ENCODE data around the gene KCNN3. TPM values are rescaled to one million over a fixed set of nuclear protein-coding genes. Genes with fewer than 3 reads are reported as not detected.
"Not testable (repeated sequence)": the region's sequence is repeated elsewhere in the genome, so short reads cannot be mapped to it uniquely, and the experiment has no call there.

The KCNN3 gene
- total RNA-seq, 1 donor from 2014 or later: 0.92 TPM

DNA sequence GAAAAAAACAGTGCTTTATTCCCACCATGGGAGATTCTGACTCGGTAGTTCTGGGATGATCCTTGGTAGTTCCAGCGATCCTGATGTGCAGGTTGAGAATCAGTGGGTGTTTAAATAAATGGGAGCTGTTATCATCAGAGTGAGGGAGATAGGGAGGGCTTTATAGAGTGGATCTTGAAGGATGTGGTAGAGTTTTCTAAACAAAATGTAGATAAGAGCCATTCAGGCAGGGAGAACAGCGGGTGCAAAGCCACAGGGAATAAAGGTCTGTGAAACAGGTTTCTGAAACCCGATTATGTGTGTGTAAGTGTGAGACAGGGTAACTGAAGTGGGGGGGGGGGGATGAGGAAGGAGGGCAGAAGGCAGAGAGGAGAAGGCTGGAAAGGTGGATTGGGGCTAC, 186.3 kb downstream of the KCNN3 start:
- no peaks in the 10 kb centered on the region for H3K4me1 Mint-ChIP-seq (ENCODE audit: low read depth)
- no peak overlapping the region for H3K27ac Mint-ChIP-seq (ENCODE audit: unreplicated experiment)
- no peak for DNase-seq (ENCODE audit: low spot score)
- H3K4me3 Mint-ChIP-seq (ENCODE audit: unreplicated experiment): no peak overlapping the region
- peaks cover 5% of the 10 kb centered on the region for H3K9me3 Mint-ChIP-seq (ENCODE audit: low read depth)
- peaks cover 2% of the 10 kb centered on the region for H3K36me3 Mint-ChIP-seq (ENCODE audit: low read depth)
- TF ChIP-seq, protein P1, sequence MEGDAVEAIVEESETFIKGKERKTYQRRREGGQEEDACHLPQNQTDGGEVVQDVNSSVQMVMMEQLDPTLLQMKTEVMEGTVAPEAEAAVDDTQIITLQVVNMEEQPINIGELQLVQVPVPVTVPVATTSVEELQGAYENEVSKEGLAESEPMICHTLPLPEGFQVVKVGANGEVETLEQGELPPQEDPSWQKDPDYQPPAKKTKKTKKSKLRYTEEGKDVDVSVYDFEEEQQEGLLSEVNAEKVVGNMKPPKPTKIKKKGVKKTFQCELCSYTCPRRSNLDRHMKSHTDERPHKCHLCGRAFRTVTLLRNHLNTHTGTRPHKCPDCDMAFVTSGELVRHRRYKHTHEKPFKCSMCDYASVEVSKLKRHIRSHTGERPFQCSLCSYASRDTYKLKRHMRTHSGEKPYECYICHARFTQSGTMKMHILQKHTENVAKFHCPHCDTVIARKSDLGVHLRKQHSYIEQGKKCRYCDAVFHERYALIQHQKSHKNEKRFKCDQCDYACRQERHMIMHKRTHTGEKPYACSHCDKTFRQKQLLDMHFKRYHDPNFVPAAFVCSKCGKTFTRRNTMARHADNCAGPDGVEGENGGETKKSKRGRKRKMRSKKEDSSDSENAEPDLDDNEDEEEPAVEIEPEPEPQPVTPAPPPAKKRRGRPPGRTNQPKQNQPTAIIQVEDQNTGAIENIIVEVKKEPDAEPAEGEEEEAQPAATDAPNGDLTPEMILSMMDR (IDR thresholded peaks at IDR 0.05): no peak
- H3K27me3 Mint-ChIP-seq (ENCODE audit: low read depth): peaks cover 37% of the 10 kb centered on the region

DNA sequence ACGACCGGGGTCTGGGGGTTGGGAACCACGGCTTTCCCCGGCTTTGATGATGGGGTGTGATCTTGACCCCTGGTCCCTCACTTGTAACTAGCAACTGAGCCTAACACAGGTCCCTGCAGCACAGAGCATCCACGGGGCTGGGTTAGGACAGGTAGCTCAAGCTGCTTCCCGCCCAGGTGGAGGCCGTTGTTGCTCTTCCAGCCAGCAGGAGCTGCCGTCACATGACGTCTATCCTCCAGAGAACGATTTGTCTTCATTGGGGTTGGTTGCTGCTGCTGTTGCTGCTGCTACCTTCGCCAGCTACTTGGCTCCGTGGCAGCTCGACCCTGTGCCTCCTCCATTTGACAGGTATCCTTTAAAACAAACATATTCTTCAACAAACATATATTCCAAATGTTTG, 187.8 kb downstream of the KCNN3 start:
- TF ChIP-seq, protein P1 (IDR thresholded peaks at IDR 0.05): no peak

DNA sequence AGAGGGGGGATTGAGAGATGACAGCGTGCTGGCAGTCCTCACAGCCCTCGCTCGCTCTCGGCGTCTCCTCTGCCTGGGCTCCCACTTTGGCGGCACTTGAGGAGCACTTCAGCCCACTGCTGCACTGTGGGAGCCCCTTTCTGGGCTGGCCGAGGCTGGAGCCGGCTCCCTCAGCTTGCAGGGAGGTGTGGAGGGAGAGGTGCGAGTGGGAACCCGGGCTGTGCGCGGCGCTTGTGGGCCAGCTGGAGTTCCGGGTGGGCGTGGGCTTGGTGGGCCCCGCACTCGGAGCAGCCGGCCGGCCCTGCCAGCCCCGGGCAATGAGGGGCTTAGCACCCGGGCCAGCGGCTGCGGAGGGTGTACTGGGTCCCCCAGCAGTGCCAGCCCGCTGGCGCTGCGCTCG, 192.2 kb downstream of the KCNN3 start:
- H3K9me3 Mint-ChIP-seq (ENCODE audit: low read depth); H3K4me3 Mint-ChIP-seq (ENCODE audit: unreplicated experiment); H3K27me3 Mint-ChIP-seq (ENCODE audit: low read depth); H3K4me1 Mint-ChIP-seq (ENCODE audit: low read depth); DNase-seq (ENCODE audit: low spot score); H3K27ac Mint-ChIP-seq (ENCODE audit: unreplicated experiment); H3K36me3 Mint-ChIP-seq (ENCODE audit: low read depth): not testable (repeated sequence)

More for the DNA sequence above, 187.8 kb downstream of the KCNN3 start:
- peaks cover 2% of the 10 kb centered on the region for H3K36me3 Mint-ChIP-seq (ENCODE audit: low read depth)
- peaks cover 28% of the 10 kb centered on the region for H3K27me3 Mint-ChIP-seq (ENCODE audit: low read depth)
- no peak for DNase-seq (ENCODE audit: low spot score)
- H3K4me3 Mint-ChIP-seq (ENCODE audit: unreplicated experiment): no peak overlapping the region
- no peak overlapping the region for H3K27ac Mint-ChIP-seq (ENCODE audit: unreplicated experiment)
- H3K4me1 Mint-ChIP-seq (ENCODE audit: low read depth): no peaks in the 10 kb centered on the region
- H3K9me3 Mint-ChIP-seq (ENCODE audit: low read depth): peaks cover 5% of the 10 kb centered on the region

DNA sequence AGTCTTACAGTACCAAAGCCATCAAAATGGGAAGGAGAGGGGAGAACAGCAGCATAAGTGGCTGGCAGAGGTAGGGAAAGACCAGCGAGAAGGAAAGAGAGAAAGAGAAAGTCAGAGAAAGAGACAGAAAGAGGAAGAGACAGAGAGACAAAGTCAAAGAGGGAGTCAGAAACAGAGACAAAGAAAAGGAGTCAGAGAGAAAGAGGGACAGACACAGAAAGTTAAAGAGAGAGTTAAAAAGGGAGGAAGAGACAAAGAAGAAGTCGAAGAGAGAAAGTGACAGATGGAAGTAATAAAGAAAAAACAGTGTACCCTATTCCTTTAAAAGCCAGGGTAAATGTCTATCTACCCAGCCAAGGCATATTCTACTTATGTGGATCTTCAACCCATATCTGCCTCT, 193.2 kb downstream of the KCNN3 start:
- not testable (repeated sequence) for H3K4me3 Mint-ChIP-seq (ENCODE audit: unreplicated experiment); H3K27ac Mint-ChIP-seq (ENCODE audit: unreplicated experiment); DNase-seq (ENCODE audit: low spot score); H3K4me1 Mint-ChIP-seq (ENCODE audit: low read depth); H3K9me3 Mint-ChIP-seq (ENCODE audit: low read depth); H3K27me3 Mint-ChIP-seq (ENCODE audit: low read depth); H3K36me3 Mint-ChIP-seq (ENCODE audit: low read depth)

DNA sequence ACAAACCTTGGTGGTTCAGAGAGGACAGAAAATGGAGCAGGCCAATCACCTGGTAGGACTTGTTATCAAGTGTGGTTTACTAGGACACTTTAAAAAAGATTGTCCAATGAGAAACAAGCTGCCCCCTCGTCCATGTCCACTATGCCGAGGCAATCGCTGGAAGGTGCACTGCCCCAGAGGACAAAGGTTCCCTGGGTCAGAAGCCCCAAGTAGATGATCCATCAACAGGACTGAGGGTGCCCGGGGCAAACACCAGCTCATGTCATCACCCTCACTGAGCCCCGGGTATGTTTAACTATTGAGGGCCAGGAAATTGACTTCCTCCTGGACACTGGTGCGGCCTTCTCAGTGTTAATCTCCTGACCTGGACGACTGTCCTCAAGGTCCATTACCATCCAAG, 195.6 kb downstream of the KCNN3 start:
- H3K27ac Mint-ChIP-seq (ENCODE audit: unreplicated experiment); H3K4me1 Mint-ChIP-seq (ENCODE audit: low read depth); H3K9me3 Mint-ChIP-seq (ENCODE audit: low read depth); H3K4me3 Mint-ChIP-seq (ENCODE audit: unreplicated experiment); H3K27me3 Mint-ChIP-seq (ENCODE audit: low read depth); DNase-seq (ENCODE audit: low spot score); H3K36me3 Mint-ChIP-seq (ENCODE audit: low read depth): not testable (repeated sequence)

DNA sequence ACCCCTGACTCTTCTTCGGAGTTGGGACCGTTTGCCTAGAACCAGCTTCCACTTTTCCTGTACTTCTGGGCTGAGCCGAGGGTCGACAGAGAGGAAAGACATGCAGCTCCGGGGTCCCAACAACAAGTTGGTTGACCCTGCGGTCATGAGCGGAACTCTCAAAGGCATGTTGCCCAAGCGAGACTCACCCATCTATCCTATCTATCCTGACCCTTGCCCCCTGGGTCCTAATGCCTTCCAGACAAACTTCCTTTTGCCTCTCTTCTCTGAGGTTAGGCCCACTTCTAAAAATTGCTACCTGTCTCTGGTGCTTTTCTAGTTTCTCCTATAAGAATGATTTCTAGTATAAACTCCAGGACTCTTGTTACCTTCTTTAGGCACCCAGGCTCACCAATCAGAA, 197.8 kb downstream of the KCNN3 start:
- not testable (repeated sequence) for DNase-seq (ENCODE audit: low spot score); H3K4me1 Mint-ChIP-seq (ENCODE audit: low read depth); H3K36me3 Mint-ChIP-seq (ENCODE audit: low read depth); H3K27ac Mint-ChIP-seq (ENCODE audit: unreplicated experiment); H3K9me3 Mint-ChIP-seq (ENCODE audit: low read depth); H3K4me3 Mint-ChIP-seq (ENCODE audit: unreplicated experiment); H3K27me3 Mint-ChIP-seq (ENCODE audit: low read depth)

DNA sequence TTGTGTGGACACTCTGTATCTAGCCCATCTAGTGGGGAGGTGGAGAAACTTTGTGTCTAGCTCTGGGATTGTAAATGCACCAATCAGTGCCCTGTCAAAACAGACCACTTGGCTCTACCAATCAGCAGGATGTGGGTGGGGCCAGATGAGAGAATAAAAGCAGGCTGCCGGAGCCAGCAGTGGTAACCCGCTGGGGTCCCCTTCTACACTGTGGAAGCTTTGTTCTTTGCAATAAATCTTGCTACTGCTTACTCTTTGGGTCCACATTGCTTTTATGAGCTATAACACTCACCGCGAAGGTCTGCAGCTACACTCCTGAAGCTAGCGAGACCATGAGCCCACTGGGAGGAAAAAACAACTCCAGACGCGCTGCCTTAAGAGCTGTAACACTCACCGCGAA, 198.7 kb downstream of the KCNN3 start:
- H3K9me3 Mint-ChIP-seq (ENCODE audit: low read depth); H3K36me3 Mint-ChIP-seq (ENCODE audit: low read depth); H3K27ac Mint-ChIP-seq (ENCODE audit: unreplicated experiment); H3K4me3 Mint-ChIP-seq (ENCODE audit: unreplicated experiment); DNase-seq (ENCODE audit: low spot score); H3K27me3 Mint-ChIP-seq (ENCODE audit: low read depth); H3K4me1 Mint-ChIP-seq (ENCODE audit: low read depth): not testable (repeated sequence)

DNA sequence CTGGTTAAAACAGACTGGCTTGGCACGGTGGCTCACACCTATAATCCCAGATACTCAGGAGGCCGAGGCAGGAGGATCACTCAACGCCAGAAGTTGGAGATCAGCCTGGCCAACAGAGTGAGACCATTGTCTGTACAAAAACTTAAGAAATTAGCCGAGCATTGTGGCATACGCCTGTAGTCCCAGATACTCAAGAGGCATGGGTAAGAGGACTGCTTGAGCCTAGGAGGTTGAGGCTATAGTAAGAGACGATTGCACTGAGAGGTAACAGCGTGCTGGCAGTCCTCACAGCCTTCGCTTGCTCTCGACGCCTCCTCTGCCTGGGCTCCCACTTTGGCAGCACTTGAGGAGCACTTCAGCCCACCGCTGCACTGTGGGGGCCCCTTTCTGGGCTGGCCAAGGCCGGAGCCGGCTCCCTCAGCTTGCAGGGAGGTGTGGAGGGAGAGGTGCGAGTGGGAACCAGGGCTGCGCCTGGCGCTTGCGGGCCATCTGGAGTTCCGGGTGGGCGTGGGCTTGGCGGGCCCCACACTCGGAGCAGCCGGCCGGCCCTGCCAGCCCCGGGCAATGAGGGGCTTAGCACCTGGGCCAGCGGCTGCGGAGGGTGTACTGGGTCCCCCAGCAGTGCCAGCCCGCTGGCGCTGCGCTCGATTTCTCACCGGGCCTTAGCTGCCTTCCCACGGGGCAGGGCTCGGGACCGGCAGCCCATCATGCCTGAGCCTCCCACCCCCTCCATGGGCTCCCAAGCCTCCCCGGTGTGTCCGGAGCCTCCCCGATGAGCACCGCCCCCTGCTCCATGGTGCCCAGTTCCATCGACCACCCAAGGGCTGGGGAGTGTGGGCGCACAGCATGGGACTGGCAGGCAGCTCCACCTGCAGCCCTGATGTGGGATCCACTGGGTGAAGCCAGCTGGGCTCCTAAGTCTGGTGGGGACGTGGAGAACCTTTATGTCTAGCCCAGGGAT, 199.5 kb downstream of the KCNN3 start:
- not testable (repeated sequence) for H3K27ac Mint-ChIP-seq (ENCODE audit: unreplicated experiment); H3K9me3 Mint-ChIP-seq (ENCODE audit: low read depth); H3K36me3 Mint-ChIP-seq (ENCODE audit: low read depth); DNase-seq (ENCODE audit: low spot score); H3K4me3 Mint-ChIP-seq (ENCODE audit: unreplicated experiment); H3K4me1 Mint-ChIP-seq (ENCODE audit: low read depth); H3K27me3 Mint-ChIP-seq (ENCODE audit: low read depth)
